ENCODE results near the gene DNAH1. TPM values are rescaled to one million over a fixed set of nuclear protein-coding genes. Genes with fewer than 3 reads are reported as not detected.

DNAH1 gene
- total RNA-seq, 4 donors from 2014 or later, result 9.5 to 30.3 (median 14.6) TPM

- no peak for TF ChIP-seq CTCF (IDR thresholded peaks at IDR 0.05; ENCODE audit: low read depth)
Measured at GRCh38 chr3:52299879-52300611, 16.1 kb upstream of the DNAH1 start.

GRCh38 chr3:52302426-52303145 lies 13.5 kb upstream of the DNAH1 start:
- no peak for TF ChIP-seq CTCF (IDR thresholded peaks at IDR 0.05; ENCODE audit: low read depth)

- TF ChIP-seq CTCF (IDR thresholded peaks at IDR 0.05; ENCODE audit: low read depth), result no peak
Measured at GRCh38 chr3:52303811-52304210, 12.3 kb upstream of the DNAH1 start.

- TF ChIP-seq CTCF (IDR thresholded peaks at IDR 0.05; ENCODE audit: low read depth), result no peak
Measured at GRCh38 chr3:52305926-52306325, 10.2 kb upstream of the DNAH1 start.

GRCh38 chr3:52306978-52307377 lies 9.1 kb upstream of the DNAH1 start:
- no peak for TF ChIP-seq CTCF (IDR thresholded peaks at IDR 0.05; ENCODE audit: low read depth)

GRCh38 chr3:52308308-52308707 lies 7.8 kb upstream of the DNAH1 start:
- no peak for TF ChIP-seq CTCF (IDR thresholded peaks at IDR 0.05; ENCODE audit: low read depth)

GRCh38 chr3:52310861-52311575 lies 5.1 kb upstream of the DNAH1 start:
- TF ChIP-seq CTCF (IDR thresholded peaks at IDR 0.05; ENCODE audit: low read depth), result no peak
